GM21786 (cell line): ENCODE data around the gene PCDHA7.
"Not testable (repeated sequence)": the region's sequence is repeated elsewhere in the genome, so short reads cannot be mapped to it uniquely, and the experiment has no call there.

ENCODE experiments used
- ATAC-seq: cut with Tn5 transposase; IDR thresholded peaks from one replicate; pipeline ENCODE4 v1.9.1; 2021; ENCODE audit not compliant: unreplicated experiment

Gene PCDHA7

DNA sequence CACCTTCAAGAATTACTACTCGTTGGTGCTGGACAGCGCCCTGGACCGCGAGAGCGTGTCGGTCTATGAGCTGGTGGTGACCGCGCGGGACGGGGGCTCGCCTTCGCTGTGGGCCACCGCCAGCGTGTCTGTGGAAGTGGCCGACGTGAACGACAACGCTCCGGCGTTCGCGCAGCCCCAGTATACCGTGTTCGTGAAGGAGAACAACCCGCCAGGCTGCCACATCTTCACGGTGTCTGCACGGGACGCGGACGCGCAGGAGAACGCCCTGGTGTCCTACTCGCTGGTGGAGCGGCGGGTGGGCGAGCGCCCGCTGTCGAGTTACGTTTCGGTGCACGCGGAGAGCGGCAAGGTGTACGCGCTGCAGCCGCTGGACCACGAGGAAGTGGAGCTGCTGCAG is 11.1 kb upstream of the PCDHA7 start:
- not testable (repeated sequence) for ATAC-seq

DNA sequence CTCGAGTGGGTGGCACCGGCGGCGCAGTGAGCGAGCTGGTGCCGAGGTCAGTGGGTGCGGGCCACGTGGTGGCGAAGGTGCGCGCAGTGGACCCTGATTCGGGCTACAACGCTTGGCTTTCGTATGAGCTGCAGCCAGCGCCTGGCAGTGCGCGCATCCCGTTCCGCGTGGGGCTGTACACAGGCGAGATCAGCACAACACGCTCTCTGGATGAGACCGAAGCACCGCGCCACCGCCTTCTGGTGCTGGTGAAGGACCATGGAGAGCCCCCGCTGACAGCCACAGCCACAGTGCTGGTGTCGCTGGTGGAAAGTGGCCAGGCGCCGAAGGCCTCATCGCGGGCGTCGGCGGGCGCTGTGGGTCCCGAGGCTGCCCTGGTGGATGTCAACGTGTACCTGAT is 10.6 kb upstream of the PCDHA7 start:
- ATAC-seq, result no peak

DNA sequence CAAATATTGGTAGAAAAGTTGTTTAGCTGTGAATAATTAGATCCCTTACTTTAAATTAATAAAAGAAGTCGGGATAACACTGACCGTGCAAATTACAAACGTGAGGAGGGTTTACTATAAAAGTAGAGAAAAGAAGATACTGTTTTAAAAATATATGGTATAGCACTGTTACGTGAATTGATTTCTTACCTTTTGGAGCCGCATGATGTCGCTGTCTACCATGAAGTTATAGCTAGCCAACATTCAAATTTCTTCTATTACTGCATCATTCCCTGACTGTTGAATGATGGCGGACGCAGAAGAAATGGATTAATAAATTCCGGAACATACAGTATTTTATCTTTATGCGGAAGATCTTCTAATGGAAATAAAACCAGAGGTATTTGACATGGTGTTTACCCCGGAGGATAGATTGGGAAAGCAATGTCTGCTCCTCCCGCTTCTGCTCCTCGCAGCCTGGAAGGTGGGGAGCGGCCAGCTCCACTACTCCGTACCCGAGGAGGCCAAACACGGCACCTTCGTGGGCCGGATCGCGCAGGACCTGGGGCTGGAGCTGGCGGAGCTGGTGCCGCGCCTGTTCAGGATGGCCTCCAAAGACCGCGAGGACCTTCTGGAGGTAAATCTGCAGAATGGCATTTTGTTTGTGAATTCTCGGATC is 6.2 kb upstream of the PCDHA7 start, which contains the start of gene PCDHA6:
Gene PCDHA6, plus strand, starts transcription at position 257 of the 658 bp plus-strand sequence. Its CDS starts 132 bp downstream, at position 389.
- ATAC-seq, result no peak

DNA sequence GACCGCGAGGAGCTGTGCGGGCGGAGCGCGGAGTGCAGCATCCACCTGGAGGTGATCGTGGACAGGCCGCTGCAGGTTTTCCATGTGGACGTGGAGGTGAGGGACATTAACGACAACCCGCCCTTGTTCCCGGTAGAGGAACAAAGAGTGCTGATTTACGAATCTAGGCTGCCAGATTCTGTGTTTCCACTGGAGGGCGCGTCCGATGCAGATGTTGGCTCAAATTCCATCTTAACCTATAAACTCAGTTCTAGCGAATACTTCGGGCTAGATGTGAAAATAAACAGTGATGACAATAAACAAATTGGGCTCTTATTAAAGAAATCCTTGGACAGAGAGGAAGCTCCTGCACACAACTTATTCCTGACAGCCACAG is 5.7 kb upstream of the PCDHA7 start:
- ATAC-seq, result no peak

- not testable (repeated sequence) for ATAC-seq
Observed at GRCh38 chr5:140829511-140830501, 4.3 kb upstream of the PCDHA7 start.

DNA sequence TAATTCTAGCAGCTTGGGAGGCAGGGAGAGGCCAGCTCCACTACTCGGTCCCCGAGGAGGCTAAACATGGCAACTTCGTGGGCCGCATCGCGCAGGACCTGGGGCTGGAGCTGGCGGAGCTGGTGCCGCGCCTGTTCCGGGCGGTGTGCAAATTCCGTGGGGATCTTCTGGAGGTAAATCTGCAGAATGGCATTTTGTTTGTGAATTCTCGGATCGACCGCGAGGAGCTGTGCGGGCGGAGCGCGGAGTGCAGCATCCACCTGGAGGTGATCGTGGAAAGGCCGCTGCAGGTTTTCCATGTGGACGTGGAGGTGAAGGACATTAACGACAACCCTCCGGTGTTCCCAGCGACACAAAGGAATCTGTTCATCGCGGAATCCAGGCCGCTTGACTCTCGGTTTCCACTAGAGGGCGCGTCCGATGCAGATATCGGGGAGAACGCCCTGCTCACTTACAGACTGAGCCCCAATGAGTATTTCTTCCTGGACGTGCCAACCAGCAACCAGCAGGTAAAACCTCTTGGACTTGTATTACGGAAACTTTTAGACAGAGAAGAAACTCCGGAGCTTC is 455 bp downstream of the PCDHA7 start:
- not testable (repeated sequence) for ATAC-seq

DNA sequence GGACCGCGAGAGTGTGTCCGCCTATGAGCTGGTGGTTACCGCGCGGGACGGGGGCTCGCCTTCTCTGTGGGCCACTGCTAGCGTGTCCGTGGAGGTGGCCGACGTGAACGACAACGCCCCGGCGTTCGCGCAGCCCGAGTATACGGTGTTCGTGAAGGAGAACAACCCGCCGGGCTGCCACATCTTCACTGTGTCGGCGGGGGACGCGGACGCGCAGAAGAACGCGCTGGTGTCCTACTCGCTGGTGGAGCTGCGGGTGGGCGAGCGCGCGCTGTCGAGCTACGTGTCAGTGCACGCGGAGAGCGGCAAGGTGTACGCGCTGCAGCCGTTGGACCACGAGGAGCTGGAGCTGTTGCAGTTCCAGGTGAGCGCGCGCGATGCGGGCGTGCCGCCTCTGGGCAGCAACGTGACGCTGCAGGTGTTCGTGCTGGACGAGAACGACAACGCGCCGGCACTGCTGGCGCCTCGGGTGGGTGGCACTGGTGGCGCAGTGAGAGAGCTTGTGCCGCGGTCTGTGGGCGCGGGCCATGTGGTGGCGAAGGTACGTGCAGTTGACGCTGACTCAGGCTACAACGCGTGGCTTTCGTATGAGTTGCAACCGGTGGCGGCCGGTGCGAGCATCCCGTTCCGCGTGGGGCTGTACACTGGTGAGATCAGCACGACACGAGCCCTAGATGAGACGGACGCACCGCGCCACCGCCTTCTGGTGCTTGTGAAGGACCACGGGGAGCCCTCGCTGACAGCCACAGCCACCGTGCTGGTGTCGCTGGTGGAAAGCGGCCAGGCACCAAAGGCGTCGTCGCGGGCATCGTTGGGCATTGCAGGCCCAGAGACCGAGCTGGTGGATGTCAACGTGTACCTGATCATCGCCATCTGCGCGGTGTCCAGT is 1.8 kb downstream of the PCDHA7 start:
- no peak for ATAC-seq

- ATAC-seq, result no peak
Observed at GRCh38 chr5:140840978-140841962, 7.2 kb downstream of the PCDHA7 start, which contains the start of gene PCDHA8. PCDHA8 (plus strand) TSS chr5:140841187; CDS start chr5:140841322, 135 bp downstream.

- ATAC-seq, result no peak
Observed at GRCh38 chr5:140842798-140843733, 9.0 kb downstream of the PCDHA7 start.

GRCh38 chr5:140848139-140849102 is 14.4 kb downstream of the PCDHA7 start, which contains the start of gene PCDHA9:
PCDHA9 (plus strand) TSS chr5:140848382; CDS start chr5:140848496, 114 bp downstream.
- not testable (repeated sequence) for ATAC-seq

DNA sequence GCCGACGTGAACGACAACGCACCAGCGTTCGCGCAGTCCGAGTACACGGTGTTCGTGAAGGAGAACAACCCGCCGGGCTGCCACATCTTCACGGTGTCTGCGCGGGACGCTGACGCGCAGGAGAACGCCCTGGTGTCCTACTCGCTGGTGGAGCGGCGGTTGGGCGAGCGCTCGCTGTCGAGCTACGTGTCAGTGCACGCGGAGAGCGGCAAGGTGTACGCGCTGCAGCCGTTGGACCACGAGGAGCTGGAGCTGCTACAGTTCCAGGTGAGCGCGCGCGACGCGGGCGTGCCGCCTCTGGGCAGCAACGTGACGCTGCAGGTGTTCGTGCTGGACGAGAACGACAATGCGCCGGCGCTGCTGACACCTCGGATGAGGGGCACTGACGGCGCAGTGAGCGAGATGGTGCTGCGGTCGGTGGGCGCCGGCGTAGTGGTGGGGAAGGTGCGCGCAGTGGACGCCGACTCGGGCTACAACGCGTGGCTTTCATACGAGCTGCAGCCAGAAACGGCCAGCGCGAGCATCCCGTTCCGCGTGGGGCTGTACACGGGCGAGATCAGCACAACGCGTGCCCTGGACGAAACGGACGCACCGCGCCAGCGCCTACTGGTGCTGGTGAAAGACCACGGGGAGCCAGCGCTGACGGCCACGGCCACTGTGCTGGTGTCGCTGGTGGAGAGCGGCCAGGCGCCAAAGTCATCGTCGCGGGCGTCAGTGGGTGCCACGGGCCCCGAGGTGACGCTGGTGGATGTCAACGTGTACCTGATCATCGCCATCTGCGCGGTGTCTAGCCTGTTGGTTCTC is 16.0 kb downstream of the PCDHA7 start:
- not testable (repeated sequence) for ATAC-seq

DNA sequence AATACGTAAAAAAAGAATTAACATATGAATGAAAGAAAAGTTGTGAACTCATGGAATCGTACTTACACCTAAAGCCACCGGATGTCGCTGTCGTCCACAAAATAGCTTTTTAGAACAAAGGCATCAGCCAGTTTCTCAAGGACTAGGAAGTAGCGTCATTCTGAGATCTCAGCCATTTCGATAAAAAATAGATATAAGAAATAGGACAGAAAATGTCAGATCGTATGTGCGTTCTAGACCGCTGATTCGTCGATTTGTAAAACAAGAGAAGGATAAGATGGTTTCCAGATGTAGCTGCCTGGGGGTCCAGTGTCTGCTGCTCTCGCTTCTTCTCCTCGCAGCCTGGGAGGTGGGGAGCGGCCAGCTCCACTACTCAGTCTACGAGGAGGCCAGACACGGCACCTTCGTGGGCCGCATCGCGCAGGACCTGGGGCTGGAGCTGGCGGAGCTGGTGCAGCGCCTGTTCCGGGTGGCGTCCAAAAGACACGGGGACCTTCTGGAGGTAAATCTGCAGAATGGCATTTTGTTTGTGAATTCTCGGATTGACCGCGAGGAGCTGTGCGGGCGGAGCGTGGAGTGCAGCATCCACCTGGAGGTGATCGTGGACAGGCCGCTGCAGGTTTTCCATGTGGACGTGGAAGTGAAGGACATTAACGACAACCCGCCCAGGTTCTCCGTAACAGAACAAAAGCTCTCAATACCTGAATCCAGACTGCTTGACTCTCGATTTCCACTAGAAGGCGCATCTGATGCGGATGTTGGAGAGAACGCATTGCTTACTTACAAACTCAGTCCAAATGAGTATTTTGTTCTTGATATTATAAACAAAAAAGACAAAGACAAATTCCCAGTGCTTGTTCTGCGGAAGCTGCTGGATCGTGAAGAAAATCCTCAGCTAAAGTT is 22.0 kb downstream of the PCDHA7 start, which contains the start of gene PCDHA10:
Gene PCDHA10, plus strand, starts transcription at position 126 of the 903 bp plus-strand sequence. Its CDS starts 152 bp downstream, at position 278.
- no peak for ATAC-seq

GRCh38 chr5:140857177-140857986 is 23.3 kb downstream of the PCDHA7 start:
- no peak for ATAC-seq

DNA sequence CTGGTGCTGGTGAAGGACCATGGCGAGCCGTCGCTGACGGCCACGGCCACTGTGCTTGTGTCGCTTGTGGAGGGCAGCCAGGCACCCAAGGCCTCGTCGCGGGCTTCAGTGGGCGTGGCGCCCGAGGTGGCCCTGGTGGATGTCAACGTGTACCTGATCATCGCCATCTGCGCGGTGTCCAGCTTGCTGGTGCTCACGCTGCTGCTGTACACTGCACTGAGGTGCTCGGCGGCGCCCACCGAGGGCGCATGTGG is 23.8 kb downstream of the PCDHA7 start:
- ATAC-seq, result no peak
